DMS79 treated with DMSO at 0.1 percent for 48 hours (cell line): ENCODE data around the gene ASNSD1.

Experiments used
- DNase-seq: peaks from one replicate; lab custom pipeline; 2025; lab: John Stamatoyannopoulos, UW

ASNSD1 gene

DNA sequence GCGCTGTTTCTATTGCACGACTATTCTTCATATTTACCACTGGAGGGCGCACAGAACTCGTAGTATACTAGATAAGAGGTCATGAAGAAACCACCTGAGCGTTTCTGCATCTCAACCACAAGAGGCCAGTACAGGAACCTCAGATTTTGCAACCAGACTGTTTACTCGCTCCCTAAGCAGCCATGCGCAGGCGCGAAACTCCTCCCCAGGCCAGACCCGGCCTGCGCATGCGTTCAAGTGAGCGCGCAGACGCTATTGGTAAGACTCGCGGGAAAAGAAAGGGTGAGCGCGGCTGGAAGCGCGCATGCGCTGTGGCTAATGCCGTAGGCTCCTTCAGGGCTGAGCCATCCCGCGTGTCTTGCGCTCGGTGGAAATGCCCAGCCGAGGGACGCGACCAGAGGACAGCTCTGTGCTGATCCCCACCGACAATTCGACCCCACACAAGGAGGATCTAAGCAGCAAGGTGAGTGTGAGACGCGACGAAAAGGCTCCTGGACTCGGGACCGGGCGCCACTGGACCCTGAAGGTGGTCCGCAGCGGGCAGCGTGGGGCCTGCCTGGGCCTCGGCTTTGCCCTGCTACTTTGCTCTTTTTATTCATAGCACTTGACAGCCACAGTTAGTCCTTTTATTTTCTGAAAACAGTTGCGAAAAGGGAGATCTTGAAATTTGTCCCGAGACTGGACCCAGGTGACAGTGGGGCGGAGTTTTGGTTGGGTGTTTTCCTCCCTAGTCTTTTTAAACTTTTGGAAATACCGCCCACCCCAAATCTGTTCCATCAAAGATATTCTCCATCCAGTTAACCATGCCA lies at the start of gene ASNSD1:
TSS of gene ASNSD1 (plus strand) at position 312 of the 809 bp plus-strand sequence. CDS start 4,674 bp downstream, outside the sequence.
- peak; percentile 99 for DNase-seq

DNA sequence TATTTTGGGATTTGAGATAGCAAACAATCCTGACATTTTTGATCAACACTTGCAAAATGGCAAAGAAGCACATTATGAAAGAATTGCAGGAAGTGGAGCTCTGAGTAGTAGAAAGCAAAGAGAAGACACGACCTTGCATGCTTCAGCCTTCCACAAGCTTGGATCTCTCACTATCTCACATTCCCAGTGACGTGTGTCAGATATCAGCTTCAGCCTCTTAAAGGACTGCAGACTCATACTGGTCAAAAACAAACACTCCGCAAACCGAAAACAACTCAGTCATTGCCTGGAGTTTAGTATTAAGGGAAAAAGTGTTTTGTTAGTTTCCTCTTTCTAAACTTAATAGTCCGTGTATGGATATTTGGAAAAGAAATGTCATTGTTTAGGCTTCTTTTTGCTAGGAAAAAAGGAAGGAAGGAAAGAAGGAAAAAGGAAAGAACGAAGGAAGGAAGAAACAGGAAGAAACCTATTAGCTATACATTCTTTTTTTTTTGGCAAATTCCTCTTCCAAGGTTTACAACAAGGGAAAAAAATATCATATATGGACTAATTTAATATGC lies 48.1 kb upstream of the ASNSD1 start:
- no peak for DNase-seq

DNA sequence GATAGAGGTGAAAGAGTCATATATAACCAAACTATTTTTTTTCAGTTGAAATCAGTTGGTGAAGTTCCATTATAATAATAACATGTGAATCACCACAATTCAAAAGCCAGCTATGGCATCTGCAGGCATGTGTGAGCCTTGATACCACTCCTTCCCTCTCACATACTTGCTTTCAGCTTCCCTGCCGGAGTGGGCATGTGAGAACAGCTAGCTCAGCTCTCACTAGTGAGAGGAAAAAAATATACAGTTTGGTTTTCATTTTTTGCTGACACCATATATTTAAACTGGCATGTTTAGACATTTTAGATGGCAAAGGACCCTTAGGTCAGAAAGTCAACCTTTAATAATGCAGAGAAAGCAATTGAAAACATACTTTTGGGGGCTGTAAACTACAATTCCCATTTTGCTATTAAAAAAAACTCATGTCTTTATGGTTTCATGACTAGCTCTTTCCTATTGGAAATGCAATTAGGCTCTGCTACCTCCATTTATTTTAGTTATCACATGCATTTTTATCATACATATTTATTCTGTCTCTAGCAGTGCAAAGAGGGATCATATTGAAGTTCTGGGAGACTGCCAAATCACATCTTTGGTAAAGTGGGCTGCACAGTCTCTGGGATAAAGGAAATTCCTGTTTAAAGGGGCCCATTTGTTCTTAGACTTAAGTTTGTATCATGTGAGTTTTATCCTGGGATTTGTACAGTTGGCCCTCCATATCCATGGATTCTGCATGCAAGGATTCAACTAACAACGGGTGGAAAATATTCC lies 47.4 kb upstream of the ASNSD1 start:
- peak; percentile 8 for DNase-seq

DNA sequence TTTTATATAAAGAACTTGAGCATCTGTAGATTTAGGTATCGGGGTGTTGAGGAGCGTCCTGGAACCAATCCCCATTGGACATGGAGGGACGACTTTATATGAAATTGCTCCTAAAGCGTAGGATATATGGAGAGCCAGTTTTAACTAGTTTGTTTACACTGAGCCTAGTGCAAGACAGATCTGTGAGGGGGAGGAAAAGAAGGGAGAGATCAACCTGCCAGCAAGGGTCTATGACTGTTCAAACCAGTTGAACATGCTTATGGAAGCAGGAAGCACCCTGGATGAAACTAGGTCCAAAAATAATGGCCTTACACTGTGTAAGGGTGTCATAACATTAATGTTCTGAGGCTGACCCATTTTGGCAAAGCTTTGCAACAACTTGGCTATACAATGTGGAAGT lies 46.7 kb upstream of the ASNSD1 start:
- no peak for DNase-seq

DNA sequence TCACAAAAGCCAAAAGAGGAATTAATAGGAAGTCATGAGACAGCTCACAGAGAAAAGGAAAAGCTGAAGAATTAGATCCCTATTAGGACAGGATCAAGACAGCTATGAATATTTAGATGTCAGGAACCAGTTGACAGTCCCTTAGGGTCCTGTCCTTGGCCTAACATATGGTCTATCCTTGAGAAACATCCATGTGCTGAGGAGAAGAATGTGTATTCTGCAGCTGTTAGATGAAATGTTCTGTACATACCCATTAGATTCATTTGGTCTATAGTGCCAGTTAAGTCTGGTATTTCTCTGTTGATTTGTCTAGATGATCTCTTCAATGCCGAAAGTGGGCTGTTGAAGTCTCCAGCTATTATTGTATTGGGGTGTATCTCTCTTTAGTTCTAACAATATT lies 43.1 kb upstream of the ASNSD1 start:
- DNase-seq = no peak

DNA sequence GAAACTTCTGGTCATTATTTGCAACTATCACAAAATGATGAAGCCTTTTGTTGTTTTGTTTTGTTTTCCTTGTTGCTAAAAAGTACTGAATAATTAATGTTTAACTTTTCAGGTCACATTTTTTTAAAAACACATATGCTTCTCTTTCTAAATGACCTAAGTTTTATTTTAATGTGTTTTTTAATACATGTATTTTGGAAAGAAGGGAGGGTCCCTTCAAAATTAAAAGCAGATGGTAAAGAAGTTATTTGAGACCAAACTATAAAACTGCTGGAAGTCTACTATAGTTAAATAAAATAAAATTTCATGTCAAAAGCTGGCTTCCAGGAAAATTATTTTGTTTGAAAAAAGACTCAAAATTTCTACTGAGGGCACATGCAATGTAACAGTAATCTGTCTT lies 39.5 kb upstream of the ASNSD1 start:
- DNase-seq = no peak

DNA sequence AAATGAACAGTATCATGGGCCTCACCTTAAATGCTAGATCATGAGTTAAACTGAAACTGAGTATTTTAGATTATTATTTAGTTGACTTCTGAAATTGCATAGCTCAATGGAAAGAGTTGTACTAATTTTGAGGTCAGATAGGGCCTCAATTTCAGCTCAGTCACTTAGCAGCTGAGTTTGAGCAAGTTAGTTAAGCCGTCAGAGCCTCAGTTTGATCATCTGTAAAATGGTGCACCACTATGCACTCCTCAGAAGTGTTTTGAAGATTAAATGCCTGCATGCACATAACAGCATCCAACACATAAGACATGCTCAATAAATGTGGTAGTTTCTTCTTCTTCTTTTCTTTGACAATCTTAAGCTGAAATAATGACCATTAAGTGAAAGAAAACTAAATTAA lies 38.2 kb upstream of the ASNSD1 start:
- DNase-seq = no peak

DNA sequence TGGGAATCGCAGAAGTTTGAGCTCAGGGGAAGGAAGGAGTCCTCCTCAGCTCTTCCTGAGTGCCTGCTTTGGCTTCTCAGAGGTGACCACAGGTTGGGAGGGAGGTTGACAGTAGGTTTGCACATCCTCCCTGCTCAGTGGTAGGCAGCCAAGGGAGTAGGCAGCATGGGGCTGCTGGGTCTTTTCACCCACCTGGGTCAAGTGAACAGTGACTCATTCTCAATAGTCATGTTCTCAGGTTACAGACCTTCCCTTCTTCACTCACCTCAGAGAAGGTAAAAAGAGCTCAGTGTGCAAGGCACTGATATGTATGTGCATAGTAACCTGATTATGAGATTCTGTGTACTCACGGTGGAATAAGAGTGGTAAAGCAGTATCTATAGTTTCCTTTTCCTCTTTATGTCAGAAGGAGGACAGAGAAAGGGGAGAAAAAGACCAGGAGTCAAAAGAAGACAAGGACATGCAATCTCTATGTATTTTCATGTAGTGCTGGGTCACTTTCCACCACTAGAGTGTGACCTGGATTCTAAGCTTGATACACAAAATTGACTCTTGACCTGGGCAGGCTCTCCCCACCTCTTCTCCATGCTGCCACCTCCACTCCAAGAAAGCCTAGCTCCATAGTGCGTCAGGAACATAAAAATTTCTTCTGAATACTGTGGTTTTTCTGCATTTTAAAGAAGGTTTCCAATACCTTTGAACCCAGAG lies 36.5 kb upstream of the ASNSD1 start:
- DNase-seq = no peak

DNA sequence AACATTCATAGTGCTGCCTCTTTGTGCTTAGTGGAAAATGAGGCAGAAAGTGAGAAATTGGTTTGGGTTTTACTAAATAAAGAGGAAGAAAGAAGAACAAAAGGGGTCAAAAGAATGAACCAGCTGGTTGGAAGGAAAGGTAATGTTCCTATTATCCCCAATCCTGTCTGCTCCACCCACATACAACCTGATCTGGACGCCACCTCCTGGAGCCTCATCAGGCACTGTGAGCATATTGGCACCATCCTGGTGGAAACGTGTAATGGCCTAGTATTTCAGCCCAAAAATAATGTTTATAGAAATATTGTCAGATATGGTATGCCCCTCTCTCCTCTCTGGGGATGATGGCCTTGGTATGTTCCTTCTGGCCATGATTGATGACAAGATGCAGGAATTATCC lies 35.6 kb upstream of the ASNSD1 start:
- DNase-seq = no peak

DNA sequence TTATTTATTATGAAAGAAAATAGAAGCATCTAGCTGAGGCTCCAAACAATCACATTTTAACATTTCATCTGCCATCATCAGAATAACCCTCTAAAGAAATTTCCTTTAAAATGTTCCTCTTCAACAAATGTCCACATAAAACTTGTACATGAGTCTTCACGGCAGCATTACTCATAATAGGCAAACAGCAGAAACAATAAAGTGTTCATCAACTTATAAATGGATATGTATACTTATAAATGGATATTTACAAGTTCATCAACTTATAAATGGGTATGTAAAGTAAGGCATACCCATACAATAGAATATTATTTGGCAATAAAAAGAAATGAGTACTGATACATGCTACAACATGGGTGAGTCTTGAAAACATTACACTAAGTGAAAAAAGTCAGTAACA lies 33.5 kb upstream of the ASNSD1 start:
- no peak for DNase-seq

DNA sequence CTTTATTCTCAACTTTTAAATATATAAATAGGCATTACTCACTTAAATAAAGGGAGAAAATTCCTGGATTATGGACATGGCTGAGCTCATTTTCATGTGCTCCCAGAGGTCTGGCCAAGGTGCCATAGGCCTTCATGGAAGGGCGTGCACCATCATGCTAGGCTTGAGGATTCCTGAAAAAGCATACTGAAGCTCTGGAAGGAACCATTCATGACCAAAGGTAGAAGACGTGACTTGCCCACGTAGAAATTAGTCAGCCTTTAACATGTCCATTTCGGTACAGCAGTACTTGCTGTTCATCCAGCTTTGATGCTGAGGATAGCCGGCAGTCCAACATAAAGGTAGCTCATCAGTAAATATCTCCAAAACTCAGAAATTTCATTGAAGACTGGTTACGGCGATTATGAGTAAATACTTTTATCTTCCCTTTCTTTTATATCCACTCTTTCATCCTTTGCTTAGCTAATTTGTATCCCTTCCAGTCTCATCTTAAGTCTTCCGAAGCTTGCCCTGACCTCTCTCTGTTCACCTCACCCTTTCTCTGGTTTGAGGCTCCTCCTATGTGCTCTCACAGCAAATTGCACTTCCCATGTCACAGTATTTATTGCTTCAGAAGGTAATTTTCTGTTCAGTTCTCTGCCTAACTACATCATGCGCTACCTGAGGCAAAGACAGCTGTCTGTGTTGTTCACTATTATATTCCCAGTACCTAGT lies 32.3 kb upstream of the ASNSD1 start:
- DNase-seq = no peak

DNA sequence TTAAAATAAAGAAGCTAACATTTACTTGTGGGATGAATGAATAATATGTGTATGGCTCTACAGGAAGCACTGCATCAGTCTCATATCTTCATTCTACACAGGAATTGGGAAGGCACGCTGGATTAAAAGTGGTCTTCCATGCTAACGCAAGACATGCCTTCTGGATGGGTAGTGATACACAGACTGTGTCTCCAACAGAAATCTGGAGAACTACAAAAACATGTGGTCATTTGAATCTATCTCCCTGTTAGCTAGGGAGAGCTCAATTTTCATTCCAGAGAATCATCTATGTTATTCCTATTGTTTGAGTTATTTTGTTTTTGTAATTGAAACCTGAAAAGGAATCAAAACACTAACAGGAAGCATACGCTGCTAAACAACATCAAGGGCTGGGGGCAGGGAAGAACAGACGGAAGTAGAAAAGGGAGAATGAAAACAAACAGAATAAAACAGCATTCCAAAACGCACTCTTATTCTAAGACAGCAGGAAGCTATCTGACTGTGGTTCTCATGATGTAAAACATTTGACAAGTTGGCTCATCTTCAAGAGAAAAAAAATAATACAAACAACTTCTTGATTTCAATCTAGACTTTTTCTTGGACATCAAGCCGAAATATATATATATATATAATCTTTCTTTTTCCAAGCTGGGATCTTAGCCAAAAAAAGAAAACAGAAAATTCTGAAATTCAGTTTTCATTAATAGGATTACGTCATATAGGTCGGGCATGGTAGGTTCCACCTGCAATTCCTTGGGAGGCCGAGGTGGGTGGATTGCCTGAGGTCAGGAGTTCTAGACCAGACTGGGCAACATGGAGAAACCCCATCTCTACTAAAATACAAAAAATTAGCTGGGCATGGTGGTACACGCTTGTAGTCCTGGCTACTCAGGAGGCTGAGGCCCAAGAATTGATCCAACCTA lies 31.5 kb upstream of the ASNSD1 start:
- DNase-seq = no peak

DNA sequence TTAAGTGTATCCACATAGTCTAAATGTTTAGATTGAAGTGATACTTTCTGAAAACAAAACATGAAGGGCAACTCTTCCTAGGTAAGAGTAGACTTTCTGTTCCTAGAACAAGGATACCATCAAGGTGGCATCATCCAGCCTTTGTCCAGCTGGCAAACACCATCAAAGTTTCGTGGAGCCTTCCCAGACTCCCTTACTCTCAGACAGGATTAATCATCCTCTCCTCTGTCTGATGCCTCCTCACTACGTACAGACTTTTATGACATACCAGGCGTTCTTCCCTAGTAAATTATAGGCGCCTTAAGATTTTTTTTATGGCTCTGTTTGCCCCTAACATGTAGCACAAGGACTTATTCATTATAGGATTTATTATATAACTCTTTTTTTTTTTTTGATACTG lies 29.4 kb upstream of the ASNSD1 start:
- DNase-seq = no peak

DNA sequence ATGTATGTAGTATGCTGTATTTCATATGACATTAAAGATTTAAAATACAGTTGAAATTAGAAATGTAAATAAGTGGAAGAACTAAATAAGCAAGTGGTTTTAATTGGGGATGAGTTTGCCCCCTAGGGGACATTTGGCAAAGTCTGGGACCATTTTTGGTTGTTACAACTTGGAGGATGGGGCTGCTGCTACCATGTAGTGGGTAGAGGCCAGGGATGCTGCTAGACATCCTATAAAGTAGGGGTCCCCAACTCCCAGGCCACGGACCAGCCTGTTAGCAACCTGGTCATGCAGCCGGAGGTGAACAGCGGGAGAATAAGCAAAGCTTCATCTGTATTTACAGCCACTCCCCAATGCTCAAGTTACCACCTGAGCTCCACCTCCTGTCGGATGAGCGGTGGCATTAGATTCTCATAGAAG lies 27.9 kb upstream of the ASNSD1 start:
- no peak for DNase-seq

DNA sequence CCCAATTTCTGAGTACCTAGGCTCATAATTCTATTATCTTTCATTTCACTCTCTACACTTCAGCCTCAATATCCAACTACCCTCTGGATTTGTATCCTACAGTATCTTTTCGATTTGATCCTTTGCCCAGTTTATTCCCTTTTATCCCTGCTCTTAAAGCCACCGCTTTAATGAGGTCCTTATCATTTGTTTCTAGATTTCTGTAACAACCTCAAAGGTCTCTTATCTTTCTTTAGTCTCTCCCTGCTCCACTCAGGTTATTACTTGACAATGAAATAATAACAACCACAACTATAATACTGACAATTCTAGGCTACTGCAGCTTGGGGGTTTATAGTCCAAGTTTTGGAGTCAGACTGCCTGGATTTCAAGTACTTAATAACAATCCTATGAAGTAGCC lies 25.9 kb upstream of the ASNSD1 start:
- no peak for DNase-seq

DNA sequence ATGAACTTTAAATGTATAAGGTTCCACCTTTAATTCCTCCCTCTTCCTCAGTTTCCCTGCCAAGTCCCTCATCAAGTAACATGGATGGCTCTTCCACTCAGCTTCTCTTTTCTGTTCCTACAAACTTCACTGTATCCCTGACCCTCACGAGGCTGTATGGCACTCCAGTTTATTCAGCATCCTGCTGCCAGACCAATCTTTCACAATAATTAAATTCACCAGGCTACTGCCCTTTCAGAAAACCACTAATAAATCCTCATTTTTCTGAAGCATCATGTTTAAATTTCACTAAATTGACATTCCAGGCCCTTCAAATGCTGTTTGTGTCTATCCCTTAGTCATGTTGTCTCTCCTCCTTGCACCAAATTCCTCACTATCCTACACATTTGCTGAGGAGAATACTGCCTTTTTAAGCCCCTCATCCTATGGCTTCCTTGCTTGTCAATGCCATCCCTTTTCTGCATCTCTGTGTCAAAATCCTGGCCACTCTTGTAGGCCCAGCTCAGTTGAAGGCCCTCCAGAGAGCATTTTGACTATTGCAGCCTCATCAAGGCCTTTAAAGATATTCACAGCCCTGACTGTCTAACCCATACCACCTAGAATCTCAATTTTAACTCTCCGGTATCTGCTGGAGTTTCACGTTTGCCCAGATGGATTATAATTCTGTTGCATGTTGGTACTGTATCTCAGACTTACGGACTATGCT lies 22.8 kb upstream of the ASNSD1 start:
- no peak for DNase-seq

DNA sequence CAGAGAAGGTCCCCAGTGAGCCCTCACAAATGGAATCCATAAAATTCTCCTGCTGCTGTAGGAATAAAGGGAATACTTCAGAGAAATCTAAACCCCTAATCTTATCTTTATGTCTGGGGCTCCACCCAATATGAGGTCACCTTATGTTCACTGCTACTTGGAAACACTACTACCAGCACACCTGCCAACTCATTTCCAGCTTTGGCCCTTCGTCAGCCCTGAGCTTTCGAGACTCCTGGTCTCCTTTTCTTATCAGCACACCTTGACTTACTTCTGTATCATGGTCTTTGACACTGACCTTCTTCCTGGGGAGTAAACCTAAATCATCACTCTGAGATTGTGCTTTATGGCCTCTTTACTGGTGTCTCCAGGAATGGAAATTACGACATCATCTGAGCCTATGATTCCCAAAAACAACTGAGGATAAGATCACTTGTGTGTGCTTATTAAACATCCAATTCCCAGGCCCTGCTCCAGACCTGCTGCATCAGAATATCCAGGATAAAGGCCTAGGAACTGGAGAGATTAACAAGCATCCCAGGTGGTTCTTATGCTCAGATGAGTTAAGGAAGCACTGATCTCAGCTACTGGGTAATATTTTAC lies 22.2 kb upstream of the ASNSD1 start:
- DNase-seq = no peak

DNA sequence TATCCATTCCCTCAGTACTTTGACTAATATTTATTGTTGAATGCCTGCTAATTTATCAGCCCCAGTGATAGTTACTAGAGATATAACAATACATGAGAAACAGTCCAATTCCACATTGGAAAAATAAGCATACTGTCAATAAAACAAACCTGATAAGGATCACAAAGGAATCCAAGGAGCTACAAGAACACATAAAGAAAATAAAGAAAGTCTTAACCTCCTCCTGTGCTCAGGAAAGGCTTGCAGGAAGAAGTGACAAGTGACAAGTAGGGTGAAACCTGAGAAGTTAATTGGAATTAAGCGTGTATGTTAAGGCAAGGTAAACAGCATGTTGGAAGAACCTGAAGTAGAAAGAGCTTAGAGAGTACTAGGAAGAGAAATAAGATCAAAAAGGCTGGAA lies 20.3 kb upstream of the ASNSD1 start:
- DNase-seq = no peak

DNA sequence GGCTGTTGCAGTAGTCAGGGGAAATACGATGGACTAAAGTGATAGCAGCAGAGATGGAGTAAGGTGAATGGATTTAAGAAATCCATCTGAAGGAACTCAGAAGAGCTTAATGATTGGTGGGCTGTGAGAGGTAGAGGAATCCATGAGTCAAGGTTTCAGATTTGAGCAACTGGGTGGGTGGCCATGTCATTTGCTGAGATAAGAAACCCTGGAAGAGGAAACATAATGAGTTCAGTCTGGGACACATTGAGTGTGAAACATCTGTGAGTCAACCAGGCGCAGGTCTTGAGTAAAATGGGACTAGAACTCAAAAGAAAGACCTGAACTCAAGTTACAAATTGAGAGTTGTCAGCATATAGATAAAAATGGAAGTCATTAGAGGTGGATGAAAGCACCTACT lies 19.7 kb upstream of the ASNSD1 start:
- no peak for DNase-seq

DNA sequence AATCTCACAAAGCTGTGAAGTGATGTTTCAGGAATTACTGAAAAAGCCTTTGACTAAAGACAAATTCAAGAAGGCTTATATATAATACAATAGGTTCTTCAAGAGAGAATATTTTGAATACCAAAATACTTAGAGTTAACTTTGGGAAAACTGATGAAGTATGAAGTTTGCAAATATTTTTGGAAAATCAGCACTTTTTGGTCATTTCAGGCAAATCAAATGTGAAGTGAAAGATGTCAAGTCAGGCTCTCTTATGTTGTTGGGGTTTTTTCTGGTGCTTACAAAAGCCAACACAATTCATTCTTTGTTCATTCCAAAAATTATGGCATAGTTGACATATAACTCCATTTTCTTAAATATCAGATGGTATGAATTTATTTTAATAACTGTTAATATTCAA lies 14.7 kb upstream of the ASNSD1 start:
- no peak for DNase-seq
